Stimulated activated naive B cell treated with anti-CD40 and anti-IgM and Interleukin-4, amounts not matched to agents 10 μg/mL and 1 μg/mL and 100 μg/mL, for 72 hours (primary cell): ENCODE measurements around the gene SLC2A13.
A peak's percentile ranks its signal among the peaks of the same experiment; 100 is the strongest.

ENCODE experiments used
- ATAC-seq, 2 donors: fragments of 150-1000 bp; cut with Tn5 transposase; replicated peaks; 2 replicates each; pipeline ENCODE4 v1.10.0; 2021; ENCODE audit warnings: moderate library complexity in 1 of 2
- DNase-seq: peaks from one replicate; pipeline ENCODE4 v3.0.0; 2021
- H3K27ac Mint-ChIP-seq: one replicate; pipeline ENCODE4 v1.8.0; 2022; ENCODE audit warnings: mild to moderate bottlenecking, mixed read lengths
- H3K27me3 Mint-ChIP-seq, 2 donors: one replicate each; pipeline ENCODE4 v1.8.0; 2022; ENCODE audit warnings: mixed read lengths in 2 of 2
- H3K36me3 Mint-ChIP-seq, 2 donors: one replicate each; pipeline ENCODE4 v1.8.0; 2022; ENCODE audit warnings: mixed read lengths in 2 of 2, mild to moderate bottlenecking in 1 of 2
- H3K4me1 Mint-ChIP-seq, 2 donors: one replicate each; pipeline ENCODE4 v1.8.0; 2022; ENCODE audit warnings: mixed read lengths in 2 of 2, mild to moderate bottlenecking in 1 of 2
- H3K4me3 Mint-ChIP-seq, 2 donors: one replicate each; pipeline ENCODE4 v1.8.0; 2022; ENCODE audit warnings: mild to moderate bottlenecking in 2 of 2, mixed read lengths in 2 of 2, moderate library complexity in 1 of 2
- H3K9me3 Mint-ChIP-seq, 2 donors: one replicate each; pipeline ENCODE4 v1.8.0; 2022; ENCODE audit warnings: mixed read lengths in 2 of 2, mild to moderate bottlenecking in 1 of 2

Gene SLC2A13

DNA sequence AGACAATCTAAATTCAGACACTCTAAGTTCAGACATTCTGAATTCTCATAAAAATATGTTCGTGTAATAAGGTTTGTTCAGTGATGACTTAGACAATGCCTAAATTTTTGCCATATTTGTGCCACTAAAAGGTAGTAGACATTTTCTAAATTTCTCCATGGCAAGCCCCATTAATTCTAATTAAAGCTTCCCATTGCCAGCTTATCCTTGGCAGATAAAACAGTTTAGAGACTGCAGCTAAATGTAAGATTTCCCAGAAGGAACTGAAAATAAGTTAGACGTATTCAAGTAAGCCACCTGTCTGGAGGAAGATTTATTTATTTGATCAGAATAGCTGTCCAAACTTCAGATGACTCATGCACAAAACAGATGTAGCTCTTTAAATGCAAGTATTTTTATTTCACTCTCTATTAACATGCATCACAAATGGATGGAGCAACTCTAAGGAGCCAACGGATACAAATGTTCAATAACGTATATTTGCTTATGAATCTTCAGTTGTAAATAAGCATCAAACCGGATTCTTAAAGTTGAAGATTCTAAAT lies 130.4 kb downstream of the SLC2A13 start:
- H3K9me3 Mint-ChIP-seq = peaks cover 2 to 3% of the 10 kb centered on the region in 2 donors
- H3K36me3 Mint-ChIP-seq = peaks cover under 1 to 2% of the 10 kb centered on the region in 2 donors
- no peak for DNase-seq
- H3K4me3 Mint-ChIP-seq = no peak overlapping the region
- no peaks in the 10 kb centered on the region for H3K27me3 Mint-ChIP-seq
- no peak for ATAC-seq
- no peaks in the 10 kb centered on the region for H3K4me1 Mint-ChIP-seq
- no peak overlapping the region for H3K27ac Mint-ChIP-seq

DNA sequence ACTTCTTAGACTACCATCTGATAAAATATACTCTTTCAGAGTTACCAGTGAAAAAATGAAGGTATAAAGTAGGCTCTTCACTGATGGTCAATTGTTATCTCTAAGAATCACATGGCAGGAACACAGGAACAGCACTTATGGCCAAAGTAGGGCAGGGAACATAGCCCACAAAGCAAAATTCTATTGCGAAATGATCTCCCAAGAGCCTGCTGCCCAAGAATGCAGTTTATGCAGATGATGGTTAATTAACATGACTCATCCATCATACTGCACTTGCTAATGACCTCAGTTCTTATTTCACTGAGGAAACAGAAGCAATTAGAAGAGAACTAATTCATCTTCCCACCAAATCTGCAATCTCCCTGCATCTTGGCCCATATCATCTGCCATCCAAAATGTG lies 133.8 kb downstream of the SLC2A13 start:
- Mint-ChIP-seq H3K4me3 (no peak overlapping the region), H3K27ac (no peak overlapping the region), H3K4me1 (no peaks in the 10 kb centered on the region), H3K9me3 (peaks cover 4 to 6% of the 10 kb centered on the region in 2 donors), H3K27me3 (no peaks in the 10 kb centered on the region), H3K36me3 (peaks cover 2 to 5% of the 10 kb centered on the region in 2 donors)
- ATAC-seq (no peak), DNase-seq (no peak)

- DNase-seq (no peak), ATAC-seq (no peak)
- H3K4me1 Mint-ChIP-seq = no peaks in the 10 kb centered on the region
- no peak overlapping the region for H3K4me3 Mint-ChIP-seq
- H3K36me3 Mint-ChIP-seq = peaks cover 2 to 5% of the 10 kb centered on the region in 2 donors
- H3K27ac Mint-ChIP-seq = no peak overlapping the region
- H3K27me3 Mint-ChIP-seq = no peaks in the 10 kb centered on the region
- peaks cover 4 to 6% of the 10 kb centered on the region in 2 donors for H3K9me3 Mint-ChIP-seq
Observed at GRCh38 chr12:39971348-39971747, 134.5 kb downstream of the SLC2A13 start.

DNA sequence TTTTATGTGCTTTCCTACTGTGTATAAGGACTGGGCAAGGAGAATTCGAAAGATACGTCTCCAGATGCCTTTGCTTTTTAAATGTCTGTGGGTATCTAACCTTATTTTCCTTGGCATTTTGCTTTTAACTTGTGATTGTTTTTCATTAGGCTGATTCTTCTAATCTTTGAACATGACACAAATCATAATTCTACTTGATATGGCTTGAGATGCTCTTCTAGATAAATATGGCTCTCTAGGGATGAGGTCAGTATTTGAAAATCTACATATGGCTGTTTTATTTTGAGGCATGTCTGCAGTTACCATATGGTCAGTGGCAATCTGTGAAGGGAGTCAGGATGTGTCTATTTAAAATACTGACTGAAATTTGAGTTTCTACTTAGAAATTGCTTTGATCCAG lies 139.2 kb downstream of the SLC2A13 start:
- no peak for DNase-seq

DNA sequence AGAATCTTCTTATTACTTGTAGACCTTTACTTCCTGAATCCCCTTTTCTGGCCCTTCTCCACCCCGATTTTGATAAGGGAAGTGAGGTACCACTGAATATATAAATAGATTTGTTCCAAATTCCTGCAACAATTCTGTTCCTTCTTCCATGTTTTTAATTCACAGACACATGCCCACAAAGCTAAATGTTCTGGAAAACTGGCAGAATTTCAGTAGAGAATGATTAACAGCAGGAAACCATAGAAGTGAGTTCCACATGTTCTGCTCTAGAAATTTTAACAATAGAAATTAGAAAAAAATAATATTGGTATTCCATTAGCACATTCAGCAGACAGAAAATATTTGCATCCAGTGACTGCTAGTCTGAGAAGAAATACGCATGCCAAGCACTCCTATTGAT lies 139.6 kb downstream of the SLC2A13 start:
- no peaks in the 10 kb centered on the region for H3K27me3 Mint-ChIP-seq
- DNase-seq = no peak
- peaks cover 2 to 5% of the 10 kb centered on the region in 2 donors for H3K36me3 Mint-ChIP-seq
- H3K4me1 Mint-ChIP-seq = no peaks in the 10 kb centered on the region
- peaks cover 4 to 6% of the 10 kb centered on the region in 2 donors for H3K9me3 Mint-ChIP-seq
- no peak overlapping the region for H3K4me3 Mint-ChIP-seq
- H3K27ac Mint-ChIP-seq = no peak overlapping the region
- no peak for ATAC-seq

More for the DNA sequence above, 139.2 kb downstream of the SLC2A13 start:
- Mint-ChIP-seq H3K9me3 (peaks cover 4 to 6% of the 10 kb centered on the region in 2 donors), H3K4me3 (no peak overlapping the region), H3K27me3 (no peaks in the 10 kb centered on the region), H3K4me1 (no peaks in the 10 kb centered on the region), H3K36me3 (peaks cover 2 to 5% of the 10 kb centered on the region in 2 donors), H3K27ac (no peak overlapping the region)
- ATAC-seq = no peak

DNA sequence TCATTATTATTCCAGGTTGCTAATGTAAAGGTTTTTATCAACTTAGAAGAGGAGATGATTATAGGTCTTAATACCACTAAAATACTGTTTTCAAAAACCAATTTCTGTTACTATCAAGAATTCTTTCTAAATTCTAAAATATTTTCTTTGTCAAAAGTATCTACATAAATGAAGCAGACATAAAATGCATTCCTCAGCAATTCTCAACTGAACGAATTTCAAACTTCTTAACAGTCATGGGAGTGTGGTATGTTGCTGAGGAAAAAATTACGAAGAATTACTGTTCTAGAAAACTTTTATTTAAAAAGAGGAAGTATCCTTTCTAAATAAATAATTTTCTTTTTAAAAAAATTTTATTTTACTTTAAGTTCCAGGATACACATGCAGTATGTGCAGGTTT lies 146.4 kb downstream of the SLC2A13 start:
- Mint-ChIP-seq H3K36me3 (no peaks in the 10 kb centered on the region), H3K27me3 (no peaks in the 10 kb centered on the region), H3K9me3 (no peaks in the 10 kb centered on the region), H3K4me3 (no peak overlapping the region), H3K4me1 (no peaks in the 10 kb centered on the region), H3K27ac (no peak overlapping the region)
- DNase-seq (no peak), ATAC-seq (no peak)

GRCh38 chr12:39959031-39959430 lies 146.8 kb downstream of the SLC2A13 start:
- ATAC-seq (no peak), DNase-seq (no peak)
- Mint-ChIP-seq H3K4me1 (no peaks in the 10 kb centered on the region), H3K27ac (no peak overlapping the region), H3K4me3 (no peak overlapping the region), H3K36me3 (no peaks in the 10 kb centered on the region), H3K9me3 (no peaks in the 10 kb centered on the region), H3K27me3 (no peaks in the 10 kb centered on the region)

GRCh38 chr12:39958377-39958776 lies 147.5 kb downstream of the SLC2A13 start:
- Mint-ChIP-seq H3K27ac (no peak overlapping the region), H3K4me3 (no peak overlapping the region), H3K27me3 (no peaks in the 10 kb centered on the region), H3K9me3 (no peaks in the 10 kb centered on the region), H3K36me3 (no peaks in the 10 kb centered on the region), H3K4me1 (no peaks in the 10 kb centered on the region)
- no peak for ATAC-seq
- DNase-seq = no peak

DNA sequence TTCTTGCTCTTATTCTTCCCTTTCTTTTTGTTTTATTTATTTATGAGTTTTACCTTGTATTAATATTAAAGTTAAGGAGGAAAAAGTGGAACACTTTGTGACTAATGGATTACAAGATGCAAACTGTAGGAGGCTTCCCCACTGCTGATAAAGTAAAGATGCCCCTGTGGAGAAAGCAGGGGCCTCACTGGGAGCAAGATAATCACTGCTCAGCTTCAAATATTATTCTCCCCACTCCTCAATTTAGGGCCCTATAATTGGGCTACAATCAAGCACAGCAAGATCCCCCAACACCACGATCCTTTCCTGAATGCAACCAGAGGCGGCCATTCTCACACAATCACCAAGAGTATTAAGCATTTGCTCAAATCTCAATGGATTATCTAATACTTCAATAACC lies 149.2 kb downstream of the SLC2A13 start:
- no peak for ATAC-seq
- Mint-ChIP-seq H3K9me3 (no peaks in the 10 kb centered on the region), H3K36me3 (no peaks in the 10 kb centered on the region), H3K4me3 (no peak overlapping the region), H3K27me3 (no peaks in the 10 kb centered on the region), H3K4me1 (no peaks in the 10 kb centered on the region), H3K27ac (no peak overlapping the region)
- no peak for DNase-seq

- no peaks in the 10 kb centered on the region for H3K4me1 Mint-ChIP-seq
- no peak overlapping the region for H3K4me3 Mint-ChIP-seq
- DNase-seq = no peak
- H3K36me3 Mint-ChIP-seq = peaks cover 3 to 16% of the 10 kb centered on the region in 2 donors
- peaks cover 11 to 12% of the 10 kb centered on the region in 2 donors for H3K9me3 Mint-ChIP-seq
- ATAC-seq = no peak
- H3K27ac Mint-ChIP-seq = no peak overlapping the region
- H3K27me3 Mint-ChIP-seq = no peaks in the 10 kb centered on the region
Observed at GRCh38 chr12:39946361-39947280, 159.3 kb downstream of the SLC2A13 start.

DNA sequence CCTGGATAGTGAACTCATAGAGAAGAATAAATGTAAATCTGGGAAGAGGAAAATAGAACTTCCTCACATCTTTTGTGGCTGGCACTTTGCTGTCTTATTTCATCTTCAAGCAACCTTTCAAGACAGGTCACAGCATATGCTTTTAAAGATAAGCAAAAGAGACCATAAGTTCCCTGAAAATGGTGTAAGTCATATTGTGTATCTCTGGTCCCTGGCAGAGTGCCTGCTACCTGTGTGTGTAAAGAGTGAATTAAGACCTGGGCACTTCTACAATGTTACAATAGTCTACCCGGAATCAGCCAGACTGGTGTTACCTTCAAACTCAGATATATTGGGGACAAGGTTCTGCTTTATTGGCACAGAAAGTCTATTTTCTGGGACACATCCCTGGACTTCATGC lies 168.8 kb downstream of the SLC2A13 start:
- Mint-ChIP-seq H3K36me3 (peaks cover 0 to 4% of the 10 kb centered on the region in 2 donors), H3K4me1 (peaks cover 0 to 2% of the 10 kb centered on the region in 2 donors), H3K9me3 (peaks cover 9% of the 10 kb centered on the region in 2 donors), H3K27ac (no peak overlapping the region), H3K4me3 (no peak overlapping the region), H3K27me3 (no peaks in the 10 kb centered on the region)
- DNase-seq (no peak), ATAC-seq (no peak)

DNA sequence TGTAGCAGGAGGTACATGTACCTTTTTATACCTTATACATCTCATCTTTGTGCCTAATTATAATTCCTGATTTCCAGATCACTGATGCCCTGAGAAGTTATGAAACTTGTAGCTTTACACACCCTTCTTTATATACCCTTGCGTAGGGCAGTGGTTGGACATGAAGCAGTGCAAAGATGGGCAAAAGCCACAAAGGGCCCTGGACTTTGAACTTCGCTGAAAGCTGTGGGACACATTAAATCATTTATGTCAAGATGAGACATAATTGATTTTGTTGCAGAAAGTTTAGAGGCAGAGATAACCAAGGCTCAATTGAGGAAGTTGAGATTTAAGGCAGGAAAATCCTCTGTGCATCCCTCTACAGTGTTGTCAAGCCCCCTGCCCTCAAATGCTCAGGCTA lies 170.0 kb downstream of the SLC2A13 start:
- ATAC-seq (no peak), DNase-seq (no peak)
- Mint-ChIP-seq H3K4me3 (no peak overlapping the region), H3K36me3 (no peaks in the 10 kb centered on the region), H3K27me3 (no peaks in the 10 kb centered on the region), H3K4me1 (peaks cover 0 to 2% of the 10 kb centered on the region in 2 donors), H3K27ac (no peak overlapping the region), H3K9me3 (no peaks in the 10 kb centered on the region)

DNA sequence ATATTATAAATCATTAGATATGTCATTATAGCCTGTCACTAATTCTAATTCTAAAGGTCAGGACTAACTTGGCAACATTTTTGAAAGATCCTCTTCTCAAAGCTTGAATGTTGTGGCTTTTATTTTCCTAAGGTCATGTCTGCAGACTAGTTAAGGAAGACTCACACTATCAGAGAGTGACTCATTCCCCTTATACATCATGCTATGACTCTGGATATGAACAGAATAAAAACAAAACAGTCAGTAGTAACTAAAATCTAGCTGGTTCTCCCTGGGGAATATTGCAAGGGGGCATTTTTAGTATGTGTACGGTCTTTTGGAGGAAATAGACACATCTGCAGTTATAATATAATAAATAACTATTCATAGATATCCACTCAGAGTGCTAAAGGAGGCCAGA lies 170.6 kb downstream of the SLC2A13 start:
- Mint-ChIP-seq H3K4me3 (no peak overlapping the region), H3K27ac (no peak overlapping the region), H3K27me3 (no peaks in the 10 kb centered on the region), H3K4me1 (peaks cover 0 to 2% of the 10 kb centered on the region in 2 donors), H3K36me3 (no peaks in the 10 kb centered on the region), H3K9me3 (no peaks in the 10 kb centered on the region)
- DNase-seq (no peak), ATAC-seq (peak; percentile 80 to 91)

- DNase-seq (no peak), ATAC-seq (no peak)
- no peaks in the 10 kb centered on the region for H3K9me3 Mint-ChIP-seq
- H3K27ac Mint-ChIP-seq = no peak overlapping the region
- H3K4me1 Mint-ChIP-seq = peaks cover 0 to 2% of the 10 kb centered on the region in 2 donors
- H3K4me3 Mint-ChIP-seq = no peak overlapping the region
- H3K36me3 Mint-ChIP-seq = no peaks in the 10 kb centered on the region
- no peaks in the 10 kb centered on the region for H3K27me3 Mint-ChIP-seq
Observed at GRCh38 chr12:39931857-39932256, 174.0 kb downstream of the SLC2A13 start.

GRCh38 chr12:39931231-39931630 lies 174.7 kb downstream of the SLC2A13 start:
- H3K36me3 Mint-ChIP-seq = no peaks in the 10 kb centered on the region
- no peak for ATAC-seq
- no peak overlapping the region for H3K27ac Mint-ChIP-seq
- H3K4me3 Mint-ChIP-seq = no peak overlapping the region
- no peaks in the 10 kb centered on the region for H3K27me3 Mint-ChIP-seq
- DNase-seq = no peak
- H3K4me1 Mint-ChIP-seq = peaks cover 0 to 2% of the 10 kb centered on the region in 2 donors
- no peaks in the 10 kb centered on the region for H3K9me3 Mint-ChIP-seq
